ENCODE data around the gene POU2F1. TPM values are rescaled to one million over a fixed set of nuclear protein-coding genes. Genes with fewer than 3 reads are reported as not detected.

POU2F1 gene
- total RNA-seq, 1 experiment from 2014 or later = 24.5 TPM

DNA sequence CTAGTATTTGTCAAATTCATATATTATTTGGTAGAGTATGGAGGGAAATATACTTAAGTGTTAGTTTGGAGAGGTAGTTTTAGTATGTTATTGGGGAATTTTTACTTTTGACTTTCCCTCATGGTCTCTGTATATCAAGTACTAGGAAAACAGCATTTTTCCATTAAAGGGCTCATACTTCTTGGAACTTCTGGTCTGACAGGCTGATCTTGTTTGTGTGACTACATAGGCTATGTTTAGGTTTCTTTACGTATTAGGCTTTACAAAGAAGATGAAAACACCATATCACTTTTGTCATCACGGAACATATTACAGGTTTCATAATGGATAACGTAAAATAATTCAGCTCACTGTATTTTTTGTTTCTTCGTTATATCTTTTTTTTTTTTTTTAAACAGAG, 30.8 kb downstream of the POU2F1 start:
- CTCF ChIA-PET = interaction anchor here (1.0 kb wide), 1 partner anchor 31 kb away, joined by 5 read pairs; the partner anchor contains the start of gene POU2F1
- H3K79me2 ChIP-seq (ENCODE audit: insufficient read depth, low read length) = peaks cover 88% of the 10 kb centered on the region
- no TSS peak for BruUV-seq (replicated peaks)

More for the DNA sequence above, 30.8 kb downstream of the POU2F1 start:
- Histone ChIP-seq H3K9ac (ENCODE audit: low read length) (no peak overlapping the region), H3K27ac (ENCODE audit: low read depth, low read length) (no peak overlapping the region), H3K27me3 (ENCODE audit: insufficient read depth, low read length) (no peaks in the 10 kb centered on the region), H3K9me3 (ENCODE audit: control insufficient read depth in 1 of 2, insufficient read depth in 1 of 2, low read depth in 1 of 2, low read length in 2 of 2) (no peaks in the 10 kb centered on the region), H3K36me3 (ENCODE audit: control insufficient read depth in 1 of 2, insufficient read depth in 2 of 2, low read length in 2 of 2) (no peaks in the 10 kb centered on the region), H3K4me1 (ENCODE audit: control insufficient read depth in 1 of 2, insufficient read depth in 2 of 2, low read length in 2 of 2) (no peaks in the 10 kb centered on the region), H4K20me1 (ENCODE audit: insufficient read depth) (no peaks in the 10 kb centered on the region), H2AFZ (ENCODE audit: low read depth, low read length, poor library complexity, severe bottlenecking) (no peak overlapping the region), H3K4me3 (replicated peaks in 1 of 2; ENCODE audit: low read depth in 1 of 2, low read length in 2 of 2) (no peak overlapping the region), H3K9me2 (ENCODE audit: insufficient read depth) (0 out of 2 replicates have a peak, but pooled peaks cover 2% of the 10 kb centered on the region), H3K4me2 (ENCODE audit: low read length) (no peak overlapping the region)
- TF ChIP-seq SRF (IDR thresholded peaks at IDR 0.05; ENCODE audit: low read depth) = no peak
- TF ChIP-seq, protein P1, sequence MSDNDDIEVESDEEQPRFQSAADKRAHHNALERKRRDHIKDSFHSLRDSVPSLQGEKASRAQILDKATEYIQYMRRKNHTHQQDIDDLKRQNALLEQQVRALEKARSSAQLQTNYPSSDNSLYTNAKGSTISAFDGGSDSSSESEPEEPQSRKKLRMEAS (IDR thresholded peaks at IDR 0.05) = no peak
- TF ChIP-seq ELF1 (IDR thresholded peaks at IDR 0.05; ENCODE audit: borderline replicate concordance, low read depth) = no peak
- no peak for TF ChIP-seq CEBPB (IDR thresholded peaks at IDR 0.05; ENCODE audit: low read depth)
- no peak for TF ChIP-seq SIN3A (IDR thresholded peaks at IDR 0.05; ENCODE audit: low read depth)
- no peak for TF ChIP-seq ZNF274 (IDR thresholded peaks at IDR 0.05; ENCODE audit: low read depth, low read length)
- TF ChIP-seq EZH2 (IDR thresholded peaks at IDR 0.05) = no peak
- no peak for TF ChIP-seq EGR1 (IDR thresholded peaks at IDR 0.05; ENCODE audit: low read depth)
- TF ChIP-seq YY1 (IDR thresholded peaks at IDR 0.05; ENCODE audit: extremely low read depth, insufficient replicate concordance, low read depth, low read length) = no peak
- TF ChIP-seq EZH2phosphoT487 (IDR thresholded peaks at IDR 0.05; ENCODE audit: borderline replicate concordance) = no peak
- no peak for TF ChIP-seq JUND (IDR thresholded peaks at IDR 0.05)
- TF ChIP-seq, protein P2, sequence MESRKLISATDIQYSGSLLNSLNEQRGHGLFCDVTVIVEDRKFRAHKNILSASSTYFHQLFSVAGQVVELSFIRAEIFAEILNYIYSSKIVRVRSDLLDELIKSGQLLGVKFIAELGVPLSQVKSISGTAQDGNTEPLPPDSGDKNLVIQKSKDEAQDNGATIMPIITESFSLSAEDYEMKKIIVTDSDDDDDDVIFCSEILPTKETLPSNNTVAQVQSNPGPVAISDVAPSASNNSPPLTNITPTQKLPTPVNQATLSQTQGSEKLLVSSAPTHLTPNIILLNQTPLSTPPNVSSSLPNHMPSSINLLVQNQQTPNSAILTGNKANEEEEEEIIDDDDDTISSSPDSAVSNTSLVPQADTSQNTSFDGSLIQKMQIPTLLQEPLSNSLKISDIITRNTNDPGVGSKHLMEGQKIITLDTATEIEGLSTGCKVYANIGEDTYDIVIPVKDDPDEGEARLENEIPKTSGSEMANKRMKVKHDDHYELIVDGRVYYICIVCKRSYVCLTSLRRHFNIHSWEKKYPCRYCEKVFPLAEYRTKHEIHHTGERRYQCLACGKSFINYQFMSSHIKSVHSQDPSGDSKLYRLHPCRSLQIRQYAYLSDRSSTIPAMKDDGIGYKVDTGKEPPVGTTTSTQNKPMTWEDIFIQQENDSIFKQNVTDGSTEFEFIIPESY (IDR thresholded peaks at IDR 0.05; ENCODE audit: extremely low read depth, insufficient replicate concordance, low read length) = no peak
- no peak for DNase-seq (ENCODE audit: low read depth, low spot score)
- ATAC-seq = no peak
- intact Hi-C loops (cut with micrococcal nuclease) = no loop called here
- POLR2A ChIA-PET = no interaction called here
- RAD21 ChIA-PET (ENCODE audit: low non-redundant PET in 1 of 2, low total read pairs in 2 of 2, uncharacterized antibody in 2 of 2, unreplicated experiment in 2 of 2) = no interaction called here

Measured in HCT116 (cell line).